Endothelial cell of umbilical vein (primary cell): ENCODE data around the gene LAMC3. TPM values are rescaled to one million over a fixed set of nuclear protein-coding genes. Genes with fewer than 3 reads are reported as not detected.

Experiments used
- BruUV-seq: library from RNA; stranded (reverse); fragments of 400-500 nt; replicated peaks from 2 replicates; lab custom pipeline; 2021; lab: Mats Ljungman, UMichigan
- CTCF ChIA-PET: fragments of 300-600, 350-600 bp; sonication (Branson Sonifier 250); formaldehyde crosslinking; loops from one replicate; lab custom pipeline; 2021; ENCODE audit warnings: antibody characterized with exemption, inconsistent platforms; lab: Charles Lee
- POLR2A ChIA-PET: fragments of 300-600, 350-600 bp; sonication (Branson Sonifier 250); formaldehyde crosslinking; loops from one replicate; lab custom pipeline; 2021; ENCODE audit warnings: antibody characterized with exemption, inconsistent platforms; lab: Charles Lee
- DNase-seq: peaks from one replicate; pipeline ENCODE4 v3.0.0-alpha.2; 2011; ENCODE audit warnings: low read depth, low spot score
- FAIRE-seq: peaks from 2 replicates; lab custom pipeline; 2011; peaks lifted over from hg19 to GRCh38; lab: Jason Lieb, UNC
- H2AFZ ChIP-seq: 2 replicates; pipeline ENCODE4 v1.6.0; 2012; ENCODE audit warnings: low read depth, low read length, control low read depth, inconsistent platforms
- H3K27ac ChIP-seq: 2 replicates; pipeline ENCODE4 v1.5.1; 2011; ENCODE audit warnings: low read depth, mild to moderate bottlenecking, control low read depth, low read length, moderate library complexity; ENCODE audit not compliant: insufficient read depth
- H3K27me3 ChIP-seq, 2 experiments: 2 replicates each; pipeline versions ENCODE4 v1.6.0 to v1.6.1; 2011; ENCODE audit warnings: low read length in 2 of 2, mixed read lengths in 1 of 2; ENCODE audit not compliant: control insufficient read depth in 2 of 2, insufficient read depth in 2 of 2
- H3K36me3 ChIP-seq, 2 experiments: 2 replicates in 1 of 2; 3 replicates in 1 of 2; pipeline ENCODE4 v1.5.1; 2011; ENCODE audit warnings: low read length in 2 of 2, mild to moderate bottlenecking in 1 of 2, moderate library complexity in 1 of 2; ENCODE audit not compliant: control insufficient read depth in 2 of 2, insufficient read depth in 2 of 2; ENCODE audit errors: extremely low read depth in 1 of 2
- H3K4me1 ChIP-seq: 3 replicates; pipeline ENCODE4 v1.5.1; 2011; ENCODE audit warnings: mild to moderate bottlenecking, low read length; ENCODE audit not compliant: control insufficient read depth, insufficient read depth; ENCODE audit errors: extremely low read depth
- H3K4me2 ChIP-seq: 2 replicates; pipeline ENCODE4 v1.6.1; 2011; ENCODE audit warnings: low read length, control low read depth, mixed read lengths; ENCODE audit not compliant: insufficient read depth
- H3K4me3 ChIP-seq, 3 experiments: fragments of 200-600 bp in 1 of 3; sonication (generic), shearing (Covaris generic) in 1 of 3; replicated peaks in 1 of 3; 2 replicates each; pipeline ENCODE4 v1.5.1; 2011 to 2016; ENCODE audit warnings: control low read depth in 3 of 3, low read length in 3 of 3, mild to moderate bottlenecking in 2 of 3, inconsistent platforms in 1 of 3, low read depth in 1 of 3, moderate library complexity in 1 of 3; ENCODE audit not compliant: insufficient read depth in 1 of 3
- H3K79me2 ChIP-seq: 2 replicates; pipeline ENCODE4 v1.6.0; 2012; ENCODE audit warnings: low read length, inconsistent platforms; ENCODE audit not compliant: control insufficient read depth, insufficient read depth
- H3K9ac ChIP-seq: replicated peaks from 2 replicates; pipeline ENCODE3; 2011; ENCODE audit warnings: low read length, control low read depth; ENCODE audit not compliant: insufficient read depth; ENCODE audit errors: extremely low read depth
- H3K9me1 ChIP-seq: replicated peaks from 3 replicates; pipeline ENCODE4 v1.6.0; 2011; ENCODE audit warnings: mild to moderate bottlenecking, low read length; ENCODE audit not compliant: control insufficient read depth, insufficient read depth; ENCODE audit errors: extremely low read depth
- H3K9me3 ChIP-seq: replicated peaks from 2 replicates; pipeline ENCODE4 v1.5.1; 2012; ENCODE audit warnings: low read length, inconsistent platforms; ENCODE audit not compliant: control insufficient read depth, insufficient read depth
- H4K20me1 ChIP-seq: replicated peaks from 2 replicates; pipeline ENCODE3; 2011; ENCODE audit warnings: mild to moderate bottlenecking, low read length; ENCODE audit not compliant: control insufficient read depth, insufficient read depth; ENCODE audit errors: extremely low read depth
- EZH2 ChIP-seq: IDR thresholded peaks from 2 replicates; pipeline ENCODE4 v1.6.1; 2012; ENCODE audit warnings: borderline replicate concordance, low read depth, mild to moderate bottlenecking, moderate library complexity, low read length, inconsistent platforms; ENCODE audit not compliant: severe bottlenecking
- FOS ChIP-seq: IDR thresholded peaks from 2 replicates; pipeline ENCODE4 v1.6.1; 2011; ENCODE audit warnings: mild to moderate bottlenecking, low read length, moderate library complexity, borderline replicate concordance; ENCODE audit not compliant: insufficient read depth
- GATA2 ChIP-seq: IDR thresholded peaks from 2 replicates; pipeline ENCODE4 v1.7.0; 2011; ENCODE audit warnings: low read depth, mild to moderate bottlenecking, moderate library complexity, mixed read lengths, low read length; ENCODE audit not compliant: insufficient read length, insufficient read depth
- JUN ChIP-seq: IDR thresholded peaks from 2 replicates; pipeline ENCODE4 v1.6.1; 2011; ENCODE audit warnings: borderline replicate concordance, low read depth; ENCODE audit not compliant: insufficient read length, insufficient read depth
- MYC ChIP-seq: IDR thresholded peaks from one replicate; pipeline ENCODE4 v1.6.1; 2011; ENCODE audit warnings: mild to moderate bottlenecking, low read depth, low read length
- POLR2A ChIP-seq: IDR thresholded peaks from 2 replicates; pipeline ENCODE4 v1.6.1; 2012; ENCODE audit warnings: low read depth, mild to moderate bottlenecking, control low read depth, low read length
- POLR2AphosphoS5 ChIP-seq: IDR thresholded peaks from 2 replicates; pipeline ENCODE4 v1.6.1; 2012; ENCODE audit warnings: low read depth, mild to moderate bottlenecking, control low read depth, low read length, moderate library complexity; ENCODE audit not compliant: insufficient read depth
- dilution Hi-C: fragments of 300-500 bp; cut with MboI; formaldehyde crosslinking; loops from one replicate; pipeline ENCODE4 v1.15.0; 2019; ENCODE audit warnings: low sequenced_read_pairs; ENCODE audit not compliant: extremely low pct_ligation_motif_present
- intact Hi-C: fragments of 100-400 bp; cut with micrococcal nuclease; formaldehyde crosslinking; loops from one replicate; pipeline ENCODE4 v1.10.0; 2022
- polyA plus RNA-seq, 4 experiments: library from polyadenylated mRNA; depleted of rRNA in 3 of 4; stranded (reverse) in 3 of 4; unstranded in 1 of 4; fragments of >200 nt; gene quantifications; 2 replicates each; pipeline versions ENCODE4 v1.2.1 to v1.2.3, GENCODE V29; 2011 to 2012; ENCODE audit warnings: missing spikeins in 1 of 4
- total RNA-seq: library from RNA; stranded (reverse); gene quantifications from 2 replicates; pipeline ENCODE4 v1.2.3, GENCODE V29; 2021
- TF ChIP-seq, protein P1 (sequence below), 2 donors: IDR thresholded peaks; 1 replicate in 1 of 2; 2 replicates in 1 of 2; pipeline ENCODE4 v1.5.1; 2011; ENCODE audit warnings: low read length in 2 of 2, mild to moderate bottlenecking in 2 of 2, moderate library complexity in 2 of 2, control low read depth in 1 of 2, inconsistent platforms in 1 of 2, low read depth in 1 of 2; ENCODE audit not compliant: insufficient read depth in 1 of 2; ENCODE audit errors: extremely low read depth in 1 of 2
- TF ChIP-seq, protein P2 (sequence below): IDR thresholded peaks from 2 replicates; pipeline ENCODE4 v1.6.1; 2011; ENCODE audit not compliant: insufficient read depth, insufficient read length

Gene LAMC3
- total and polyA plus RNA-seq, 2 donors (not counting 3 experiments of a cell fraction or from before 2014, with no cell fraction given): 0.18 to 0.38 TPM

DNA sequence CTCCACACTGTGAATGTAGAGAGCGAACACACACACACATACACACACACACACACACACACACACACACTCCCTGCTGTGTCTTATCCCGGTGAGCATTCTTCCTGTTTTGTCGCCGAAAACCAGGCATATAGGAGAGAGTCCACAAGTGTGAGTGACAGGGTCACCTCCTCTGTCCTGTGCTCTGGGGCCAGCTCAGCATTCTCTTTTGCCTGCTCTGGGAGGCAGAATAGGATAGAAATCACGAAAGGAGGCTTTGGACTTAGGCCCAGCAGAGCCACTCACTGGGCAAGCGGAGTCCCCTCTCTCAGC lies 3.0 kb downstream of the LAMC3 start:
- DNase-seq (no peak), FAIRE-seq (no peak)
- no peaks in the 10 kb centered on the region for H4K20me1 ChIP-seq
- no peak overlapping the region for H2AFZ ChIP-seq
- intact Hi-C loops: no loop called here
- H3K79me2 ChIP-seq: no peaks in the 10 kb centered on the region
- H3K9me1 ChIP-seq: no peaks in the 10 kb centered on the region
- dilution Hi-C loops: no loop called here
- no peak overlapping the region for H3K4me3 ChIP-seq
- H3K27me3 ChIP-seq: peaks cover 18 to 23% of the 10 kb centered on the region in 2 experiments
- no TSS peak for BruUV-seq
- H3K36me3 ChIP-seq: no peaks in the 10 kb centered on the region
- no peak overlapping the region for H3K9ac ChIP-seq
- H3K4me2 ChIP-seq: no peak overlapping the region
- H3K9me3 ChIP-seq: no peaks in the 10 kb centered on the region
- CTCF ChIA-PET: interaction anchor here (0.8 to 5.0 kb wide), 10 partner anchors 10 to 328 kb away, joined by 3 to 19 read pairs (median 4); no protein-coding TSS in a partner anchor
- TF ChIP-seq POLR2A (no peak), FOS (no peak), GATA2 (no peak), JUN (no peak), EZH2 (no peak), POLR2AphosphoS5 (no peak), MYC (no peak)
- TF ChIP-seq, protein P1, sequence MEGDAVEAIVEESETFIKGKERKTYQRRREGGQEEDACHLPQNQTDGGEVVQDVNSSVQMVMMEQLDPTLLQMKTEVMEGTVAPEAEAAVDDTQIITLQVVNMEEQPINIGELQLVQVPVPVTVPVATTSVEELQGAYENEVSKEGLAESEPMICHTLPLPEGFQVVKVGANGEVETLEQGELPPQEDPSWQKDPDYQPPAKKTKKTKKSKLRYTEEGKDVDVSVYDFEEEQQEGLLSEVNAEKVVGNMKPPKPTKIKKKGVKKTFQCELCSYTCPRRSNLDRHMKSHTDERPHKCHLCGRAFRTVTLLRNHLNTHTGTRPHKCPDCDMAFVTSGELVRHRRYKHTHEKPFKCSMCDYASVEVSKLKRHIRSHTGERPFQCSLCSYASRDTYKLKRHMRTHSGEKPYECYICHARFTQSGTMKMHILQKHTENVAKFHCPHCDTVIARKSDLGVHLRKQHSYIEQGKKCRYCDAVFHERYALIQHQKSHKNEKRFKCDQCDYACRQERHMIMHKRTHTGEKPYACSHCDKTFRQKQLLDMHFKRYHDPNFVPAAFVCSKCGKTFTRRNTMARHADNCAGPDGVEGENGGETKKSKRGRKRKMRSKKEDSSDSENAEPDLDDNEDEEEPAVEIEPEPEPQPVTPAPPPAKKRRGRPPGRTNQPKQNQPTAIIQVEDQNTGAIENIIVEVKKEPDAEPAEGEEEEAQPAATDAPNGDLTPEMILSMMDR (IDR thresholded peaks at IDR 0.05; ENCODE audit: extremely low read depth in 1 of 2, insufficient read depth in 1 of 2, low read depth in 1 of 2, low read length in 2 of 2): no peak
- TF ChIP-seq, protein P2, sequence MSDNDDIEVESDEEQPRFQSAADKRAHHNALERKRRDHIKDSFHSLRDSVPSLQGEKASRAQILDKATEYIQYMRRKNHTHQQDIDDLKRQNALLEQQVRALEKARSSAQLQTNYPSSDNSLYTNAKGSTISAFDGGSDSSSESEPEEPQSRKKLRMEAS: no peak
- POLR2A ChIA-PET: no interaction called here
- no peak overlapping the region for H3K27ac ChIP-seq
- no peaks in the 10 kb centered on the region for H3K4me1 ChIP-seq
